SH-SY5Y (cell line): ENCODE measurements around the gene PFN1.

Source experiments
- GATA2 ChIP-seq: IDR thresholded peaks from 2 replicates; pipeline ENCODE4 v1.6.1; 2011; ENCODE audit warnings: mild to moderate bottlenecking, low read depth, low read length
- GATA3 ChIP-seq: IDR thresholded peaks from 2 replicates; pipeline ENCODE4 v1.6.1; 2011; ENCODE audit warnings: low read depth, mild to moderate bottlenecking, low read length, moderate library complexity

- TF ChIP-seq GATA2 (no peak), GATA3 (no peak)
Measured at GRCh38 chr17:4997302-4998026, 49.1 kb upstream of the PFN1 start, which contains the start of the genes INCA1 and KIF1C.
